EL (cell line): ENCODE data around the gene SLC16A1.
A peak's percentile ranks its signal among the peaks of the same experiment; 100 is the strongest.
"Not testable (repeated sequence)": the region's sequence is repeated elsewhere in the genome, so short reads cannot be mapped to it uniquely, and the experiment has no call there.

ENCODE experiments used
- DNase-seq: peaks from one replicate; pipeline ENCODE4 v3.0.0-alpha.2; 2016

The SLC16A1 gene

GRCh38 chr1:112961072-112961471, 5.1 kb upstream of the SLC16A1 start:
- DNase-seq: no peak

GRCh38 chr1:112960384-112960783, 4.4 kb upstream of the SLC16A1 start:
- no peak for DNase-seq

DNA sequence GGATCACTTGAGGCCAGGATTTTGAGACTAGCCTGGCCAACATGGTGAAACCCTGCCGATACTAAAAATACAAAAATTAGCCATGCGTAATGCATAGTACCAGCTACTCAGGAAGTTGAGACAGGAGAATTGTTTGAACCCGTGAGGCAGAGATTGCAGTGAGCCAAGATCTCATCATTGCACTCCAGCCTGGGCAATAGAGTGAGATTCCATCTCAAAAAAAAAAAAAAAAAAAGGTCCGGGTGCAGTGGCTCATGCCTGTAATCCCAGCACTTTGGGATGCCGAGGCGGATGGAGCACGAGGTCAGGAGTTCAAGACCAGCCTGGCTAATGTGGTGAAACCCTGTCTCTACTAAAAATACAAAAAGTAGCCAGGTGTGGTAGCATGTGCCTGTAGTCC, 2.2 kb upstream of the SLC16A1 start:
- DNase-seq: not testable (repeated sequence)

GRCh38 chr1:112957133-112957812, 1.3 kb upstream of the SLC16A1 start:
- DNase-seq: peak; percentile 88

- no peak for DNase-seq
These were observed 642 bp upstream of the SLC16A1 start for GRCh38 chr1:112956544-112957132.

DNA sequence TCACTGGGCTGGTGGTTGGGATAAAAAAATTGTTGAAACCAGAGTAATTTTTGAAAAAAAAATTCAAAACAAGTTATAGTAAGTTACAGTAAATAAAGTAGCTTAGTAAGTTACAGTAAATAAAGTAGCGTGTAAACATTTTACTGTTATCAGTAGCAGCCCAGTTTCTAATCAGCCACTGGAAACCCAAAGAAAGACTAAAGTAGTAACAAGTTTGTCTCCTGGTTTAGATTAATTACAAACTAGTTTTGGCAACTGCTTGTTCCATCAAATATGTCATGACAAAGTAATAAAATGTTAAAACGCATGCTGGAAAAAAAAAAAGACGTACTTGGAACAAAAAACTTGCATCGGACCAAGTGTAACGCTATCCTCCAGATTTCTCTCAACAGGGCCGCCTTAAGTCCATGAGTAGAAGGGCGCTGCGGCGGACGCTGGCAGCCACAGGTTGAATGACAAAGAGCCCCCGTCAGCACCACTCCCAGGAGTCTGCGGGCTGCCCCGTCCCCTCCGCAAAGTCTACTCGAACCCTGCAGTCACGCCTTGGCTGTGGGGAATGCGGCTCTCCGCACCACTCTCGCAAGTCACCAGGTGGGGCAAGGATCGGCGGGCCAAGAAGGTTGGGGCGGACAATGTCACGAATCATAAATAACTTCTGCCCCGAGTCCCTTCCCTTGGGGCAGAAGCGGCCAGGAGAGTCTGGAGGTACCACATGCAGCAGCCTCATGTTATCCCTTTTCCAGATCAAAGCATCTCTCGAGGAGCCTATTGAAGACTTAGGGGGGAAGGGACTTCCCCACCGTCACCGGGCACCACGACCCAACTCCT, 837 bp downstream of the SLC16A1 start:
- DNase-seq: peak; percentile 74

GRCh38 chr1:112954017-112954650, 1.9 kb downstream of the SLC16A1 start:
- no peak for DNase-seq

- no peak for DNase-seq
These were observed 5.6 kb downstream of the SLC16A1 start for GRCh38 chr1:112950426-112950825.

GRCh38 chr1:112946683-112947082, 9.3 kb downstream of the SLC16A1 start:
- no peak for DNase-seq

DNA sequence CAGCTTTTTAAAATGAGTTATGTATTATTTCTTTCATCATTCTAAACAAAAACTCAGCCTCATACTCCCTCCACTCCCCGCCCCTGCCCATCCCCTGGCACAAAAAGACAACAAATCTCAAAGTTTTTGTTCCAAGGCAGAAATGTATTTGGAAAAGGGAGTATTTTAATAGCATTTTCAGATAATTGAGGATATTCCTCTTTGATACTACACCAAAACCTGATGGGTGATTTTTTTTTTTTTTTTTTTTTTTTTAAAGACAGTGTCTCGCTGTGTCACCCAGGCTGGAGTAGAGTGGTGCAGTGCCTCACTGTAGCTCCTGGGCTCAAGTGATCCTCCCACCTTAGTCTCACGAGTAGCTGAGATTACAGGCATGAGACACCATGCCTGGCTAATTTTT, 16.2 kb downstream of the SLC16A1 start:
- no peak for DNase-seq

DNA sequence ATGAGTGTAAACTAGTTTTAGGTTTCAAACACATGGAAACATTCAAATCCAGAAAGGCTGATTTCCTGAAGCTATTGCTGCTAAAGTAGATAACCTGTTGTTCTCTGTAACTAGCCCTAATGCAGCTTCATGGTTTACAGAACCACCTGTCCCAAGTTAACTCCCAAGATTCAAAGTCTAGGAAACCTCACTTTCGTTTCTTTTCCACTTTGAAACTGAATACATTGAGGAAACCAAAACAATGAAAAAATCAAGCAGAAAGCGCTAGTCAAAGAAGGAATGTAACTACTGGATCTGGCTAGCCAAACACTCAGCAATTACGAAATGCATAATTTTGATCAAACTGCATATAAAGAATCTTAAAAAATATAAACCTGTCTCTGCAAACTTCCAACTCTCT, 17.8 kb downstream of the SLC16A1 start:
- no peak for DNase-seq

- DNase-seq: no peak
These were observed 18.5 kb downstream of the SLC16A1 start for GRCh38 chr1:112937495-112937894.

GRCh38 chr1:112937070-112937469, 18.9 kb downstream of the SLC16A1 start:
- DNase-seq: peak; percentile 67

- DNase-seq: peak; percentile 68
These were observed 20.4 kb downstream of the SLC16A1 start for GRCh38 chr1:112935461-112936111.

DNA sequence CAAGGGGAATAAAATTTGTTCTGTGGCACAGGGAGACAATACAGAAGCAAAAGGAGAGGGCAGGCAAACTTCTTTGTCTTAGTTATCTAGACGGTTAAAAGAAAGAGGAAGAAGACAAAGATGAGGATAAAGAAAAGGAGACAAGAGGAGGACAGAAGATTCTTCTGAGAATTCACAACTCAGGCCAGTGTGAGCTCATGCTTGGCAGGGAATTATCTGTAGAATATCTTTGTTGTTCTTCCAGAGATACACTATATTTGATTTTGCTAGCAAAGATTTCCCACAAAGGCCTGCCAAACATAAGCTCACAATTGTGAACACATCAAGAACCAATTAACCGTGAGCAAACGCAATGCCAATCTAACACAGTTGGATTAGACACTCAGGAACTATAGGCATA, 21.4 kb downstream of the SLC16A1 start:
- DNase-seq: no peak

DNA sequence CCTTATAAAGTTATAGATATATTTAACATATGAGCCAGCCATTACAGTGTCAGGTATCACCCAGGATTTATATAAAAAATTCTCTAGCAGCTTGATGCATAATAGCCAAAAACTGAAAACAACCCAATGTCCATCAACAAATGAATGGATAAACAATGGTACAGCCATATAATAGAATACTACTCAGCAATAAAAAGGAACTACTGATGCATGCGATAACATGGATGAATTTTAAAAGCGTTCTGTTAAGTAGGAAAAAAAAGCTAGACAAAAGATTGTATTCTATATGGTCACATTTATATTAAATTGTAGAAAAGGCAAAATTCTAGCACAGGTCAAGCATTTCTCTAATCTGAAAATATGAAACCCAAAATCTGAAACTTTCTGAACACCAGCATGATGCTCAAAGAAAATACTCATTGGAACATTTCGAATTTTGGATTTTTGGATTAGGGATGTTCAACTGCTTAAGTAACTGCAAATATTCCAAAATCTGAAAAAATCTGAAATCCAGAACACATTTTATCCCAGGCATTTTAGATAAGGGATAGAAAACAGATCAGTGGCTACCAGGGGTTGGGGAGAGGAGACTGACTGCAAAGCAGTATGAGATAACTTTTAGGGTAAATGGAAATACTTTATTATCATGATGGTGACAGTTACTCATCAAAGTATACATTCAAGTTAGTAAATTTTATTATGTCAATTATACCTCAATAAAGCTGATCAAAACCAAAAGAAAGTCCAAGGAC, 22.0 kb downstream of the SLC16A1 start:
- DNase-seq: no peak

DNA sequence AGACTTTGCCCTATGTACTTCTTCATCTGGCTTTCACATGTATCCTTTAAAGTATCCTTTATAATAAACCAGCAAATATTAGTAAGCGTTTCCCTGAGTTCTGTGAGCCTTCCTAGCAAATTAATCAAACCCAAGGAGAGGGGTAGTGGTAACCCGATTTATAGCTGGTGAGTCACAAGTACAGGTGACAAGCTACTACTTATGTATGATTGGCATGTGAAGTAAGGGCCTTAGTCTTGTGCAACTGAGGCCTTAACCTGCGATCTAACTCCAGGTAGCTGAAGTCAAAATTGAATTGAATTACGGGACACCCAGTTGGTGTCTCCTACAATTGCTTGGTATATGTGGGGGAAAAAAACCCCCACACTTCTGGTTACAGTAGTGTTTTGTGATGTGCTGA, 26.0 kb downstream of the SLC16A1 start:
- DNase-seq: no peak

DNA sequence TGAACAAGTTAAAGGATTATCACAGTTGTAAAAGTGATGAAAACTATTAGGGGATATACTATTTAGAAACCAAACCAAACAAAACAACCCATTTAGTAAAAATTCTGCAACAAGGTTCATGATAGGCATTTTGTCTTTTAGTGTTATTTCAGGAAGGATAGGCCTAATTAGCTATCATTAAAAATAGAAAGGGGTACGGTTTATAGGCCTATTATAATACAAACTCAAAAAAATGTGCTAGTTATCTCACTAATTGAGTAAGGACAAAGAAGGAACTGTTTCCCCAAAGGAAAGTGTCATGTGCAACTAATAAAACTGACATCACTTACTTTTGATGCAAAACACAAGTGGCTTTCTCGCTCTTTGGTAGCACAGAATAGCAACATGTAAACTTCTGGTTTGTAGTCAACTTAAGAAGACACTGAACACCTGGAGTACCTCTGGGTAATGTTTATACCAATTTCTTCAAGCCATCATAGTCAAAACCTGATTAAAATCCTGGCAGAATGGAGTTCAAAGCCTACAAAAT, 28.5 kb downstream of the SLC16A1 start:
- no peak for DNase-seq

DNA sequence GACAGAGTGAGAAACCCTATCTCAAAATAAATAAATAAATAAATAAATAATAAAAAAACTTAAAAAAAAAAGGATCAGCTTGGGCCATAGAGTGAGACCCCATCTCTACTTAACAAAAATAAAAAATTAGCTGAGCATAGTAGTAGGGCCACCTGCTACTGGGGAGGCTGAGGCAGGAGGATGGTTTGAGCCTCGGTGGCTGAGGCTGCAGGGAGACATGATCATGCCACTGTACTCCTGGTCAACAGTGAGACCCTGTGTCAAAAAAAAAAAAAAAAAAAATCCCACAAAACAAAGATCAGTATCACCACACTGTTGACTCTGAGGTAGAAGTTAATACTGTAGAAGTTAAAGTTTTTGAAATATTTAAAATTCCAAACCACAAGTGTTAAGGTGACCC, 29.1 kb downstream of the SLC16A1 start:
- no peak for DNase-seq

DNA sequence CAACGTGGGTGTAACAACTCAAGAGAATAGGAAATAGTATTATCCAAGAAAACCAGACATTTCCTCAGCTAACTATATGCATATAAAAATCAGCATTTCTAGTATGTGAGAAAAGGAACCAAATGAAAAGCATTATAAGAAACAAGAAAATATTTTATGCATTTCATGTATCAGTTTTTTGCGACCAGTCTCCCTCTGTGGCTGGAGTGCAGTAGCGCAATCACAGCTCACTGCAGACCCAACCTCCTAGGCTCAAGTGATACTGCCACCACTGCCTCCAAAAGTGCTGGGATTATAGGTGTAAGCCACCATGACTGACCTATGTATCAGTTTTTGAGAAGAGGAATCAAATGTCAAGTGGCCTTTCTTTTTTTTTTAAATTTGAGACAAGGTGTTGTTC, 31.0 kb downstream of the SLC16A1 start:
- DNase-seq: no peak

DNA sequence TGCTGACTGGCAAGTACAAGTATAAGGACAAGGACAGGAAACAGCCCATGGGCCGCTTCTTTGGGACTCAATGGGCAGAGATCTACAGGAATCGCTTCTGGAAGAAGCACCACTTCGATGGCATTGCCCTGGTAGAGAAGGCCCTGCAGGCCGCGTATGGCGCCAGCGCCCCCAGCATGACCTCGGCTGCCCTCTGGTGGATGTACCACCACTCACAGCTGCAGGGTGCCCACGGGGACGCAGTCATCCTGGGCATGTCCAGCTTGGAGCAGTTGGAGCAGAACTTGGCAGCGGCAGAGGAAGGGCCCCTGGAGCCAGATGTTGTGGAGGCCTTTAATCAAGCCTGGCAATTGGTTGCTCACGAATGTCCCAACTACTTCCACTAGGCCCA, 32.0 kb downstream of the SLC16A1 start:
- no peak for DNase-seq
